Measurements from ENCODE around the gene TBC1D1.

GRCh38 chr4:38076153-38076669 is 185.3 kb downstream of the TBC1D1 start:
- TF ChIP-seq CTCF (IDR thresholded peaks at IDR 0.05; ENCODE audit: control extremely low read depth in 1 of 3, insufficient read depth in 1 of 3, low read depth in 1 of 3, low read length in 3 of 3) (no peak), BRCA1 (IDR thresholded peaks at IDR 0.05; ENCODE audit: low read depth, low read length) (no peak), POLR2A (IDR thresholded peaks at IDR 0.05; ENCODE audit: control extremely low read depth in 1 of 2, low read depth in 2 of 2, low read length in 2 of 2) (no peak), EP300 (IDR thresholded peaks at IDR 0.05; ENCODE audit: borderline replicate concordance in 1 of 2, low read depth in 2 of 2, low read length in 2 of 2) (no peak), NRF1 (IDR thresholded peaks at IDR 0.05; ENCODE audit: low read depth, low read length) (no peak), EZH2 (IDR thresholded peaks at IDR 0.05; ENCODE audit: low read depth, low read length, severe bottlenecking) (no peak)
